Liver (tissue), 3 donors: ENCODE measurements around the gene SH2D2A.

Experiments
- HNF4A ChIP-seq, 2 donors: conservative IDR thresholded peaks; 2 replicates each; pipeline ENCODE4 v1.6.1; 2016; ENCODE audit warnings: antibody characterized with exemption in 2 of 2, mild to moderate bottlenecking in 2 of 2
- TF ChIP-seq, protein P1 (sequence below): fragments of 150-350 bp; IDR thresholded peaks from 2 replicates; pipeline ENCODE4 v1.5.1; 2017; ENCODE audit warnings: improper control_type of control experiment, low read depth, low read length; ENCODE audit not compliant: missing input control
- TF ChIP-seq, protein P2 (sequence below): IDR thresholded peaks from 2 replicates; pipeline ENCODE4 v1.6.1; 2016; ENCODE audit warnings: antibody characterized with exemption
- TF ChIP-seq, protein P3 (sequence below): IDR thresholded peaks from 2 replicates; pipeline ENCODE4 v1.6.1; 2016; ENCODE audit warnings: antibody characterized with exemption
- donor health status: healthy.
- donor health status: healthy.

GRCh38 chr1:156845953-156846545 lies 29.4 kb upstream of the SH2D2A start:
- TF ChIP-seq, protein P1, sequence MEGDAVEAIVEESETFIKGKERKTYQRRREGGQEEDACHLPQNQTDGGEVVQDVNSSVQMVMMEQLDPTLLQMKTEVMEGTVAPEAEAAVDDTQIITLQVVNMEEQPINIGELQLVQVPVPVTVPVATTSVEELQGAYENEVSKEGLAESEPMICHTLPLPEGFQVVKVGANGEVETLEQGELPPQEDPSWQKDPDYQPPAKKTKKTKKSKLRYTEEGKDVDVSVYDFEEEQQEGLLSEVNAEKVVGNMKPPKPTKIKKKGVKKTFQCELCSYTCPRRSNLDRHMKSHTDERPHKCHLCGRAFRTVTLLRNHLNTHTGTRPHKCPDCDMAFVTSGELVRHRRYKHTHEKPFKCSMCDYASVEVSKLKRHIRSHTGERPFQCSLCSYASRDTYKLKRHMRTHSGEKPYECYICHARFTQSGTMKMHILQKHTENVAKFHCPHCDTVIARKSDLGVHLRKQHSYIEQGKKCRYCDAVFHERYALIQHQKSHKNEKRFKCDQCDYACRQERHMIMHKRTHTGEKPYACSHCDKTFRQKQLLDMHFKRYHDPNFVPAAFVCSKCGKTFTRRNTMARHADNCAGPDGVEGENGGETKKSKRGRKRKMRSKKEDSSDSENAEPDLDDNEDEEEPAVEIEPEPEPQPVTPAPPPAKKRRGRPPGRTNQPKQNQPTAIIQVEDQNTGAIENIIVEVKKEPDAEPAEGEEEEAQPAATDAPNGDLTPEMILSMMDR, result no peak
- TF ChIP-seq, protein P2, sequence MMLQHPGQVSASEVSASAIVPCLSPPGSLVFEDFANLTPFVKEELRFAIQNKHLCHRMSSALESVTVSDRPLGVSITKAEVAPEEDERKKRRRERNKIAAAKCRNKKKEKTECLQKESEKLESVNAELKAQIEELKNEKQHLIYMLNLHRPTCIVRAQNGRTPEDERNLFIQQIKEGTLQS, result no peak
- no peak for TF ChIP-seq HNF4A (conservative IDR thresholded peaks at IDR 0.05)
- TF ChIP-seq, protein P3, sequence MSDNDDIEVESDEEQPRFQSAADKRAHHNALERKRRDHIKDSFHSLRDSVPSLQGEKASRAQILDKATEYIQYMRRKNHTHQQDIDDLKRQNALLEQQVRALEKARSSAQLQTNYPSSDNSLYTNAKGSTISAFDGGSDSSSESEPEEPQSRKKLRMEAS, result no peak
